ENCODE results near the gene LPAR2. TPM values are rescaled to one million over a fixed set of nuclear protein-coding genes. Genes with fewer than 3 reads are reported as not detected.

LPAR2 gene
- polyA plus RNA-seq, 1 of the 3 experiments (the other 2 are of a cell fraction): 4.5 TPM

GRCh38 chr19:19653597-19654147, 25.7 kb upstream of the LPAR2 start:
- 98% methylated on average over 13 of the region's 23 CpGs for WGBS (ENCODE audit: low lambda C conversion rate)
- no peak overlapping the region for H3K4me2 ChIP-seq
- no peak overlapping the region for H3K27ac ChIP-seq (ENCODE audit: low read depth in 2 of 2, low read length in 1 of 2)
- no peak overlapping the region for H3K9ac ChIP-seq
- ChIA-PET POLR2A (interaction anchor here (0.7 kb wide), 1 partner anchor 121 kb away, joined by 3 read pairs; no protein-coding TSS in a partner anchor), CTCF (interaction anchor here (1.1 to 5.5 kb wide), 4 partner anchors 9 to 122 kb away, joined by 4 to 49 read pairs (median 14); partner anchors contain the start of gene GMIP)
- no peaks in the 10 kb centered on the region for H3K9me3 ChIP-seq
- no peak for TF ChIP-seq TCF12 (IDR thresholded peaks at IDR 0.05)
- no peak for TF ChIP-seq CHD2 (IDR thresholded peaks at IDR 0.05; ENCODE audit: low read length, partially characterized antibody)
- TF ChIP-seq POLR2AphosphoS5 (IDR thresholded peaks at IDR 0.05; ENCODE audit: low read depth, low read length): no peak
- H4K20me1 ChIP-seq (ENCODE audit: insufficient read depth): no peaks in the 10 kb centered on the region
- peak; percentile 32 for DNase-seq
- no peaks in the 10 kb centered on the region for H3F3A ChIP-seq (replicated peaks; ENCODE audit: insufficient read depth)
- H3K4me1 ChIP-seq (ENCODE audit: control insufficient read depth in 1 of 2, insufficient read depth in 2 of 2, low read depth in 1 of 2, low read length in 1 of 2): peaks cover 0 to 2% of the 10 kb centered on the region in 2 experiments; a peak in 1 of 4 replicates
- no peak overlapping the region for H2AFZ ChIP-seq (ENCODE audit: low read depth)
- peaks cover 7% of the 10 kb centered on the region; the same call in 1 of the 2 replicates for H3K79me2 ChIP-seq (ENCODE audit: insufficient read depth)
- no peak overlapping the region for H3K4me3 ChIP-seq (ENCODE audit: low read depth in 2 of 2, low read length in 1 of 2)
- H3K36me3 ChIP-seq (replicated peaks in 1 of 2; ENCODE audit: control insufficient read depth in 1 of 2, insufficient read depth in 2 of 2, low read length in 1 of 2): peaks cover 16 to 94% of the 10 kb centered on the region in 2 experiments
- H3K27me3 ChIP-seq (ENCODE audit: insufficient read depth): no peaks in the 10 kb centered on the region
- H3K9me2 ChIP-seq: no peaks in the 10 kb centered on the region

GRCh38 chr19:19652482-19653295, 24.7 kb upstream of the LPAR2 start:
- Histone ChIP-seq H3K4me1 (ENCODE audit: control insufficient read depth in 1 of 2, insufficient read depth in 2 of 2, low read depth in 1 of 2, low read length in 1 of 2) (peaks cover 0 to 2% of the 10 kb centered on the region in 2 experiments; a peak in 1 of 4 replicates), H3K4me2 (no peak overlapping the region), H3K36me3 (replicated peaks in 1 of 2; ENCODE audit: control insufficient read depth in 1 of 2, insufficient read depth in 2 of 2, low read length in 1 of 2) (peaks cover 9 to 87% of the 10 kb centered on the region in 2 experiments), H3K4me3 (ENCODE audit: low read depth in 2 of 2, low read length in 1 of 2) (no peak overlapping the region), H4K20me1 (ENCODE audit: insufficient read depth) (no peaks in the 10 kb centered on the region), H2AFZ (ENCODE audit: low read depth) (no peak overlapping the region), H3K79me2 (ENCODE audit: insufficient read depth) (no peaks in the 10 kb centered on the region), H3K9me3 (no peaks in the 10 kb centered on the region), H3K27me3 (ENCODE audit: insufficient read depth) (no peaks in the 10 kb centered on the region), H3F3A (replicated peaks; ENCODE audit: insufficient read depth) (peaks cover 3% of the 10 kb centered on the region), H3K27ac (ENCODE audit: low read depth in 2 of 2, low read length in 1 of 2) (no peak overlapping the region), H3K9ac (no peak overlapping the region), H3K9me2 (no peaks in the 10 kb centered on the region)
- POLR2A ChIA-PET: interaction anchor here (0.7 kb wide), 1 partner anchor 120 kb away, joined by 3 read pairs; no protein-coding TSS in a partner anchor
- TF ChIP-seq, protein P1, sequence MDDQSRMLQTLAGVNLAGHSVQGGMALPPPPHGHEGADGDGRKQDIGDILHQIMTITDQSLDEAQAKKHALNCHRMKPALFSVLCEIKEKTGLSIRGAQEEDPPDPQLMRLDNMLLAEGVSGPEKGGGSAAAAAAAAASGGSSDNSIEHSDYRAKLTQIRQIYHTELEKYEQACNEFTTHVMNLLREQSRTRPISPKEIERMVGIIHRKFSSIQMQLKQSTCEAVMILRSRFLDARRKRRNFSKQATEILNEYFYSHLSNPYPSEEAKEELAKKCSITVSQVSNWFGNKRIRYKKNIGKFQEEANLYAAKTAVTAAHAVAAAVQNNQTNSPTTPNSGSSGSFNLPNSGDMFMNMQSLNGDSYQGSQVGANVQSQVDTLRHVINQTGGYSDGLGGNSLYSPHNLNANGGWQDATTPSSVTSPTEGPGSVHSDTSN (IDR thresholded peaks at IDR 0.05): no peak
- no peak for TF ChIP-seq FOXJ3 (CRISPR knock-in tag; IDR thresholded peaks at IDR 0.05)
- no peak for TF ChIP-seq POLR2AphosphoS5 (IDR thresholded peaks at IDR 0.05; ENCODE audit: low read depth, low read length)
- no peak for TF ChIP-seq GABPA (IDR thresholded peaks at IDR 0.05; ENCODE audit: low read depth)
- no peak for TF ChIP-seq MXI1 (IDR thresholded peaks at IDR 0.05; ENCODE audit: low read depth, low read length)
- no peak for TF ChIP-seq GATA2 (CRISPR knock-in tag; IDR thresholded peaks at IDR 0.05)
- TF ChIP-seq, protein P2, sequence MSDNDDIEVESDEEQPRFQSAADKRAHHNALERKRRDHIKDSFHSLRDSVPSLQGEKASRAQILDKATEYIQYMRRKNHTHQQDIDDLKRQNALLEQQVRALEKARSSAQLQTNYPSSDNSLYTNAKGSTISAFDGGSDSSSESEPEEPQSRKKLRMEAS (IDR thresholded peaks at IDR 0.05; ENCODE audit: low read depth): no peak
- TF ChIP-seq JUND (IDR thresholded peaks at IDR 0.05): no peak
- TF ChIP-seq, protein P3, sequence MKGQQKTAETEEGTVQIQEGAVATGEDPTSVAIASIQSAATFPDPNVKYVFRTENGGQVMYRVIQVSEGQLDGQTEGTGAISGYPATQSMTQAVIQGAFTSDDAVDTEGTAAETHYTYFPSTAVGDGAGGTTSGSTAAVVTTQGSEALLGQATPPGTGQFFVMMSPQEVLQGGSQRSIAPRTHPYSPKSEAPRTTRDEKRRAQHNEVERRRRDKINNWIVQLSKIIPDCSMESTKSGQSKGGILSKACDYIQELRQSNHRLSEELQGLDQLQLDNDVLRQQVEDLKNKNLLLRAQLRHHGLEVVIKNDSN (IDR thresholded peaks at IDR 0.05; ENCODE audit: borderline replicate concordance, low read depth): no peak
- no peak for TF ChIP-seq RCOR1 (IDR thresholded peaks at IDR 0.05; ENCODE audit: low read length)
- TF ChIP-seq SMC3 (IDR thresholded peaks at IDR 0.05; ENCODE audit: low read depth, low read length): no peak
- no peak for TF ChIP-seq ZBTB33 (IDR thresholded peaks at IDR 0.05; ENCODE audit: borderline replicate concordance, low read depth)
- TF ChIP-seq RAD21 (IDR thresholded peaks at IDR 0.05; ENCODE audit: low read length): no peak
- TF ChIP-seq USF2 (IDR thresholded peaks at IDR 0.05; ENCODE audit: borderline replicate concordance, low read depth, low read length): no peak
- no peak for TF ChIP-seq EP300 (IDR thresholded peaks at IDR 0.05; ENCODE audit: borderline replicate concordance in 1 of 2, low read depth in 1 of 2, low read length in 1 of 2)
- no peak for TF ChIP-seq CHD2 (IDR thresholded peaks at IDR 0.05; ENCODE audit: low read length, partially characterized antibody)
- no peak for TF ChIP-seq FOSL2 (IDR thresholded peaks at IDR 0.05; ENCODE audit: borderline replicate concordance, low read depth)
- TF ChIP-seq TAF1 (IDR thresholded peaks at IDR 0.05; ENCODE audit: borderline replicate concordance, low read depth, low read length): no peak
- WGBS (ENCODE audit: low lambda C conversion rate): 93% methylated on average over 21 of the region's 24 CpGs
- CTCF ChIA-PET: interaction anchor here (1.1 to 5.5 kb wide), 4 partner anchors 9 to 121 kb away, joined by 4 to 49 read pairs (median 14); partner anchors contain the start of gene GMIP
- peak; percentile 25 for DNase-seq
